Measurements from ENCODE around the gene FMO2. TPM values are rescaled to one million over a fixed set of nuclear protein-coding genes. Genes with fewer than 3 reads are reported as not detected.
"Not testable (repeated sequence)": the region's sequence is repeated elsewhere in the genome, so short reads cannot be mapped to it uniquely, and the experiment has no call there.

Gene FMO2
- total RNA-seq, 1 donor, result 2.9 TPM

DNA sequence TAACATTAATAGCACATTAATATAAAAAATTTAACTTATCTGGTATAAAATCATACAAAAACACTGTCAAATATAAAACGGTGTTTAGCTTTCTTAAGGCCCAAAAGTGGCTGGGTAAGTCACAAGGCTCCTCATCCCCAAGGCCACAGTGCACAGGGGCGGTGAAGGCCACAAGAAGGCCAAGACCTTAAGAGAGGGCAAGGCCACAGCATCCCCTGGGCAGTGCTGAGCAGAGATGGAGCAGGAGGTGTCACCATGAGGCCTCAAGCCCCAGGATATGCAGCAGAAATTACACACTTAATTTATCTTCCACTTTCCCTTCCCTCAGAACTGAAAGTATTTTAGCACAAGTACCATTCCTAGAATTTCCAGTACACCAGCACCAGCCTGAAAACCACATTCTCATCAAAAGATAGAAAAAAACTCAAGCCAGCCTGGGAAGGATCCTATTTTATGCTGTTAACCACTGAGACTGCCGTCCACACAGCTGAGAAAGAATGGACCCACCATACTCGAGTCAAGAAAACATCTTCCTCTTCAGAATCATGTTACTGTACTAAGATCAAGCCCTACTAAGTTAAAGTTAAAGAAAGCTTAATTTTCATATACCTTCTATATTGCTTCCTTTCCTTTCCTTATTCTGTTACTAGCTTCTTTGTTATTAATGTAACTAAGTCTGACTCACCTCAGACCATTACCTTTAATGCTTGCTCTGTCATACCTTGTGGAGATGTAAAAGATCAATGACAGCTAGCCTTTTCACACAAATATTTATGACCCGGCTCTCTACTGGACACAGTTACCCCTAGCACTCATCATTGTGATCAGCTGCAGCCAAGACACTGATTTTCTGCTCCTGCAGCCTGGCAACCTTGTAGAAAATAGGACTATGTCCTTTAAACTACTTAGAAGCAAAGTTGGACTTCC, 36.8 kb downstream of the FMO2 start:
- DNase-seq (ENCODE audit: insufficient read length, low spot score, missing footprints), result no peak
- Histone ChIP-seq H4K20me1 (ENCODE audit: insufficient read depth, low read length) (no peaks in the 10 kb centered on the region), H2AFZ (ENCODE audit: low read length) (peak overlapping the region; percentile 65), H3K27ac (ENCODE audit: low read depth, low read length) (peak overlapping the region; percentile 90), H3K4me1 (ENCODE audit: insufficient read depth, low read length) (peaks cover 35% of the 10 kb centered on the region), H3K4me3 (ENCODE audit: insufficient read depth, low read length) (no peak overlapping the region), H3K36me3 (ENCODE audit: insufficient read depth, low read length) (no peaks in the 10 kb centered on the region), H3K4me2 (ENCODE audit: insufficient read depth, low read length) (peak overlapping the region; percentile 1), H3K9me3 (ENCODE audit: low read depth, low read length) (no peaks in the 10 kb centered on the region), H3K79me2 (ENCODE audit: insufficient read depth, low read length) (no peaks in the 10 kb centered on the region), H3K27me3 (ENCODE audit: insufficient read depth, low read length) (no peaks in the 10 kb centered on the region)
- TF ChIP-seq, protein P1, sequence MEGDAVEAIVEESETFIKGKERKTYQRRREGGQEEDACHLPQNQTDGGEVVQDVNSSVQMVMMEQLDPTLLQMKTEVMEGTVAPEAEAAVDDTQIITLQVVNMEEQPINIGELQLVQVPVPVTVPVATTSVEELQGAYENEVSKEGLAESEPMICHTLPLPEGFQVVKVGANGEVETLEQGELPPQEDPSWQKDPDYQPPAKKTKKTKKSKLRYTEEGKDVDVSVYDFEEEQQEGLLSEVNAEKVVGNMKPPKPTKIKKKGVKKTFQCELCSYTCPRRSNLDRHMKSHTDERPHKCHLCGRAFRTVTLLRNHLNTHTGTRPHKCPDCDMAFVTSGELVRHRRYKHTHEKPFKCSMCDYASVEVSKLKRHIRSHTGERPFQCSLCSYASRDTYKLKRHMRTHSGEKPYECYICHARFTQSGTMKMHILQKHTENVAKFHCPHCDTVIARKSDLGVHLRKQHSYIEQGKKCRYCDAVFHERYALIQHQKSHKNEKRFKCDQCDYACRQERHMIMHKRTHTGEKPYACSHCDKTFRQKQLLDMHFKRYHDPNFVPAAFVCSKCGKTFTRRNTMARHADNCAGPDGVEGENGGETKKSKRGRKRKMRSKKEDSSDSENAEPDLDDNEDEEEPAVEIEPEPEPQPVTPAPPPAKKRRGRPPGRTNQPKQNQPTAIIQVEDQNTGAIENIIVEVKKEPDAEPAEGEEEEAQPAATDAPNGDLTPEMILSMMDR (IDR thresholded peaks at IDR 0.05; ENCODE audit: extremely low read depth, low read depth, low read length), result no peak

DNA sequence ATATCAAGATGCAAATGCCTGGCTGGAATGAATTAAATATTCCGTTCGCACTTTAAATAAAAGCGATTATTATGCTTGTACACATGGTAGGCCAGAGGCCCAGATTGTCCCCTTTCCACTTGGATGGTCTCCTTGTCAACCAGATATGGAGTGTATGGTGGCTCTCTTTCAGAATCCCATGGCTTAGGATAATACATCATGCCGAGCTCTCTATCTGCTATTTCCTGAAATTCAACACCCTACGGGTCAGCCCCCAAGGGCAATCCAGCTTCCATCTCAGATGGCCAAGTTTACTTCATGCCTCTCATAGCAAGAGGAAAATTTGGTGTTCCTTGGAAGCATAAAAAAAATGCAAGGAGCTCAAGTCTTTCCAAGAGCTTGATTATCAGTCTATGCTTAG, 37.8 kb downstream of the FMO2 start:
- TF ChIP-seq, protein P1 (IDR thresholded peaks at IDR 0.05; ENCODE audit: extremely low read depth, low read depth, low read length), result no peak
- Histone ChIP-seq H4K20me1 (ENCODE audit: insufficient read depth, low read length) (no peaks in the 10 kb centered on the region), H3K27ac (ENCODE audit: low read depth, low read length) (no peak overlapping the region), H2AFZ (ENCODE audit: low read length) (no peak overlapping the region), H3K79me2 (ENCODE audit: insufficient read depth, low read length) (no peaks in the 10 kb centered on the region), H3K9me3 (ENCODE audit: low read depth, low read length) (no peaks in the 10 kb centered on the region), H3K4me1 (ENCODE audit: insufficient read depth, low read length) (peaks cover 35% of the 10 kb centered on the region), H3K27me3 (ENCODE audit: insufficient read depth, low read length) (no peaks in the 10 kb centered on the region), H3K4me3 (ENCODE audit: insufficient read depth, low read length) (no peak overlapping the region), H3K36me3 (ENCODE audit: insufficient read depth, low read length) (no peaks in the 10 kb centered on the region), H3K4me2 (ENCODE audit: insufficient read depth, low read length) (no peak overlapping the region)
- no peak for DNase-seq (ENCODE audit: insufficient read length, low spot score, missing footprints)

DNA sequence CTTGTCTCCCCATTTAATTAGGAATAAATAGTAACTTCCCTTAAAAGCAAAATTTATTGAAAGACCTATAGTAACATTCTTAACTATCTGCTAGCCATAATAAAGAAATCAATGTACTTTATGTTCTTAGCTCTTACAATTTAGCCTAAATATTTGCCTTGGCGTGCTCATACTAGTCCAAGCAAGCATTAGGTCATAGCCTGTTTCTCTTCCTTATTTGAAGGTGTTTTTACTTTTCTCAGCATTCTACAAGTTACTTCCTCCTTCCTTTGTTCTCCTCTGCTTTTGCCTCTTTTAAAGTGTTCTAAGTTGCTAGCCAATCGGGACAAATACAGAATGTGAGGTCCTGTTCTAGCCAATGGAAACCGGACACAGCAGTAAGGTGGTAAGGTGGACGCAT, 39.2 kb downstream of the FMO2 start:
- not testable (repeated sequence) for H3K79me2 ChIP-seq (ENCODE audit: insufficient read depth, low read length); H3K36me3 ChIP-seq (ENCODE audit: insufficient read depth, low read length); H4K20me1 ChIP-seq (ENCODE audit: insufficient read depth, low read length); DNase-seq (ENCODE audit: insufficient read length, low spot score, missing footprints); H3K27me3 ChIP-seq (ENCODE audit: insufficient read depth, low read length); H3K4me2 ChIP-seq (ENCODE audit: insufficient read depth, low read length); H3K9me3 ChIP-seq (ENCODE audit: low read depth, low read length); H3K4me3 ChIP-seq (ENCODE audit: insufficient read depth, low read length); H3K27ac ChIP-seq (ENCODE audit: low read depth, low read length)
- Histone ChIP-seq H2AFZ (ENCODE audit: low read length) (peak overlapping the region; percentile 59), H3K4me1 (ENCODE audit: insufficient read depth, low read length) (peaks cover 26% of the 10 kb centered on the region)

DNA sequence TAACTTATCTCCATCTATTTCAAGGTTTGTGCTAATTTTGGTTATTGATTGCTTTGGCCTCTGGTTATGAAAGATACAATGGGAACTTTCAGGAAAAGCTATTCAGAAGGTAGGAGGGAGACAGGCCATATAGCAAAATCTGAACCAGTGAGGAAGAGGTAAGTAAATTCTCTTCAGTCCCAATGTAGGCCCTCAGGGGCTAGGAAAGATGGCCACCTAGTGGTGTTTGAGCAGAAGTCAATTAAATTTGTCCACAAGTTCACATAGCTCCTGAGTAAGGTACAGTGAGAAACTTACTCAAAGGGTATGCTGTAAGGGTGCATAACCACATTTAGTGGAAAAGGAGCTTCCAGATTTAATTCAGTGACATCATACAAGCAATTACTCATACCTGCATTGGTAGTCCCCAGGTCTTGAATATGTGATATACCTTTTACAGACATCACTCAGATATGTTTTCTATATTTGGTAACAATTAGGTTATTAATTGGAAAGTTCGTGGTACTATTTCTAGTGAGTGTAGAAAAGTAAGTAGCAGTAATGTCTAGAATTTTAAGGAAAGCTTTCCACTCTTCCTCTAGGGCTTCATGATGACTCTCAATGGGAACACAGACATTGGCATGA, 41.8 kb downstream of the FMO2 start:
- Histone ChIP-seq H3K4me1 (ENCODE audit: insufficient read depth, low read length) (peaks cover 6% of the 10 kb centered on the region), H3K9me3 (ENCODE audit: low read depth, low read length) (no peaks in the 10 kb centered on the region), H3K27ac (ENCODE audit: low read depth, low read length) (no peak overlapping the region), H3K36me3 (ENCODE audit: insufficient read depth, low read length) (no peaks in the 10 kb centered on the region), H4K20me1 (ENCODE audit: insufficient read depth, low read length) (no peaks in the 10 kb centered on the region), H3K27me3 (ENCODE audit: insufficient read depth, low read length) (no peaks in the 10 kb centered on the region), H3K4me3 (ENCODE audit: insufficient read depth, low read length) (no peak overlapping the region), H2AFZ (ENCODE audit: low read length) (no peak overlapping the region), H3K79me2 (ENCODE audit: insufficient read depth, low read length) (no peaks in the 10 kb centered on the region), H3K4me2 (ENCODE audit: insufficient read depth, low read length) (no peak overlapping the region)
- TF ChIP-seq, protein P1 (IDR thresholded peaks at IDR 0.05; ENCODE audit: extremely low read depth, low read depth, low read length), result peak; percentile 77
- no peak for DNase-seq (ENCODE audit: insufficient read length, low spot score, missing footprints)

Data from osteoblast (primary cell).